GM20000 (cell line): Measurements from ENCODE around the gene TMEM256.

Source experiments
- DNase-seq: peaks from one replicate; pipeline ENCODE4 v3.0.0; 2012; ENCODE audit warnings: low spot score
- CTCF ChIP-seq: IDR thresholded peaks from 2 replicates; pipeline ENCODE4 v1.5.1; 2012; ENCODE audit warnings: mild to moderate bottlenecking, control low read depth; ENCODE audit errors: extremely low read depth, missing control alignments

Gene TMEM256

GRCh38 chr17:7419819-7420610, 16.1 kb upstream of the TMEM256 start, which contains the start of gene SPEM1:
Gene SPEM1, plus strand, starts transcription at chr17:7420324. Its CDS starts 61 bp downstream, at chr17:7420385.
- DNase-seq, result no peak
- no peak for TF ChIP-seq CTCF

DNA sequence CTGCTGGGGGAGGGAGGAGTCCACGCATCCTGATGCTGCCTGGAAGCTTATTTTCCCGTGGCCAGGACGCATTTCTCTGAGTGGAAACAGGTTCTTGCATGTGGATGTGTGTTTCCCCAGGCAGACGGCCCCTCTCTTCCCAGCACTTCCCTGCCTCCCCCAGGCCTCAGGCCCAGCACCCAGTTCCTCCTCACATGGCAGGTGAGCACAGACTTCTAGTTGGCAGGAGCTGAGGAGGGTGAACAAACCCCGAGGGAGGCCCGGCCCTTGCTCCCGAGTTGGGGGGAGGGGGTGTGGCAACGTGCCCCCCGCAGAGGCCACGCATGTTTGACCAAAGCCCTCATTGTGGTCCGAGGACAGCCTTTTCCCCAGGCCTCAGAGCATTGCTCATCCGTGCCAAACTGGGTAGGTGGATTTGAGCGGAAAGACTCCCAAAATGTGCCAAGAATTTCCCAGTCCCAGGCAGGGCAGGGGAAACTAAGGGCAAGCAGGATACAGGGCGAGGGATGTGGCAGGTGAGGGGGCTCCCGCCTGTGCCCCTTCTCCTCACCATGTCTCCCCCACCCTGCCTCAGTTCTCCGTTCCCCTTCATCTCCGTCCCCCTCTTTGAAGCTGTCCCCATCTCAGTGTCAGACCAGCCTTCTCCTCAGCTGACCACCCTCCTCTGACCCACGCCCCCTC, 14.7 kb upstream of the TMEM256 start:
- no peak for TF ChIP-seq CTCF
- no peak for DNase-seq

DNA sequence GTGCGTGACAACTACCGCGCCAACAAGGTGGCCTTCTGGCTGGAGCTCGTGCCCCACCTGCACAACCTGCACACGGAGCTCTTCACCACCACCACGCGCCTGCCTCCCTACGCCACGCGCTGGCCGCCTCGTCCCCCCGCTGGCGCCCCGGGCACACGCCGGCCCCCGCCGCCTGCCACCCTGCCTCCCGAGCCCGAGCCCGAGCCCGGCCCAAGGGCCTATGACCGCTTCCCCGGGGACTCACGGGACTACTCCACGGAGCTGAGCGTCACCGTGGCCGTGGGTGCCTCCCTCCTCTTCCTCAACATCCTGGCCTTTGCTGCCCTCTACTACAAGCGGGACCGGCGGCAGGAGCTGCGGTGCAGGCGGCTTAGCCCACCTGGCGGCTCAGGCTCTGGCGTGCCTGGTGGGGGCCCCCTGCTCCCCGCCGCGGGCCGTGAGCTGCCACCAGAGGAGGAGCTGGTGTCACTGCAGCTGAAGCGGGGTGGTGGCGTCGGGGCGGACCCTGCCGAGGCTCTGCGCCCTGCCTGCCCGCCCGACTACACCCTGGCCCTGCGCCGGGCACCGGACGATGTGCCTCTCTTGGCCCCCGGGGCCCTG, 13.3 kb upstream of the TMEM256 start:
- TF ChIP-seq CTCF, result no peak
- no peak for DNase-seq

GRCh38 chr17:7416323-7416722, 12.4 kb upstream of the TMEM256 start:
- no peak for TF ChIP-seq CTCF
- DNase-seq, result no peak

DNA sequence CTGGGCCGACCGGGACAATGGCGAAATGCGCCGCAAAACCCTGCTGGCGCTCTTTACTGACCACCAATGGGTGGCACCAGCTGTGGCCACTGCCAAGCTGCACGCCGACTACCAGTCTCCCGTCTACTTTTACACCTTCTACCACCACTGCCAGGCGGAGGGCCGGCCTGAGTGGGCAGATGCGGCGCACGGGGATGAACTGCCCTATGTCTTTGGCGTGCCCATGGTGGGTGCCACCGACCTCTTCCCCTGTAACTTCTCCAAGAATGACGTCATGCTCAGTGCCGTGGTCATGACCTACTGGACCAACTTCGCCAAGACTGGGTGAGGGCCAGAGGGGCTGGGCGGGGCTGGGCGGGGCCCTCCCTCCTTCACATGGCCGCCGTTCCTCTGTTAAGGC, 11.9 kb upstream of the TMEM256 start:
- TF ChIP-seq CTCF, result no peak
- DNase-seq, result no peak

DNA sequence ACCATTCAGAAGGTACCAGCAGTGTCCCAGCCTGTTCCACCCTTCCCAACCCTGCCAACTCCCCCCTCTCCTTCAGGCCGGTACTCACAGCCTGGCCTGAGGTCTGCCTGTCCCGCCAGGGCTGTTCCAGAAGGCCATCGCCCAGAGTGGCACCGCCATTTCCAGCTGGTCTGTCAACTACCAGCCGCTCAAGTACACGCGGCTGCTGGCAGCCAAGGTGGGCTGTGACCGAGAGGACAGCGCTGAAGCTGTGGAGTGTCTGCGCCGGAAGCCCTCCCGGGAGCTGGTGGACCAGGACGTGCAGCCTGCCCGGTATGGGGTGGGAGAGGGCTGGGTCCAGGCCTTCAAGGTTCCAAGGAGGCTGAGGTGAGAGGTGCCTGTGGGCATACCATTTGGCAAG, 10.9 kb upstream of the TMEM256 start:
- DNase-seq, result no peak
- TF ChIP-seq CTCF, result no peak

GRCh38 chr17:7413346-7413985, 9.6 kb upstream of the TMEM256 start:
- DNase-seq, result no peak
- no peak for TF ChIP-seq CTCF
